SK-N-SH (cell line): ENCODE data around the gene CENPP. TPM values are rescaled to one million over a fixed set of nuclear protein-coding genes. Genes with fewer than 3 reads are reported as not detected.
A peak's percentile ranks its signal among the peaks of the same experiment; 100 is the strongest.

ENCODE experiments used
- CTCF ChIA-PET: fragments of 300-600, 350-600 bp; formaldehyde crosslinking; extraction: SDS; loops from one replicate; lab custom pipeline; 2021; lab: Yijun Ruan, JAX
- POLR2A ChIA-PET: fragments of 350-600 bp; sonication (Branson Sonifier 250); formaldehyde crosslinking; extraction: SDS; loops from one replicate; lab custom pipeline; 2020; ENCODE audit warnings: antibody characterized with exemption, inconsistent platforms; lab: Yijun Ruan, JAX
- DNase-seq: peaks from one replicate; pipeline ENCODE4 v3.0.0; 2012
- H2AFZ ChIP-seq: fragments of 200-600 bp; sonication (generic); 2 replicates; pipeline ENCODE4 v1.8.1; 2016; ENCODE audit warnings: antibody characterized with exemption, mild to moderate bottlenecking, low read depth
- H3F3A ChIP-seq: fragments of 200-600 bp; sonication (generic); replicated peaks from 2 replicates; pipeline ENCODE3; 2016; ENCODE audit warnings: antibody characterized with exemption, mild to moderate bottlenecking; ENCODE audit not compliant: insufficient read depth
- H3K27ac ChIP-seq, 2 experiments: fragments of 200-500 bp in 1 of 2; fragments of 200-600 bp in 1 of 2; sonication (Bioruptor generic) in 1 of 2; sonication (generic), shearing (Covaris generic) in 1 of 2; 2 replicates each; pipeline versions ENCODE4 v1.5.1 to v1.6.1; 2014 to 2016; ENCODE audit warnings: low read depth in 2 of 2, inconsistent platforms in 1 of 2, low read length in 1 of 2, mild to moderate bottlenecking in 1 of 2, mixed read lengths in 1 of 2
- H3K27me3 ChIP-seq: fragments of 200-600 bp; sonication (generic), shearing (Covaris generic); 2 replicates; pipeline ENCODE4 v1.6.1; 2016; ENCODE audit warnings: mixed run types; ENCODE audit not compliant: insufficient read depth
- H3K36me3 ChIP-seq, 2 experiments: fragments of 200-500 bp in 1 of 2; fragments of 200-600 bp in 1 of 2; sonication (Bioruptor generic) in 1 of 2; sonication (generic) in 1 of 2; replicated peaks in 1 of 2; 2 replicates each; pipeline versions ENCODE3 to v1.5.1; 2014 to 2016; ENCODE audit warnings: low read length in 1 of 2, mild to moderate bottlenecking in 1 of 2; ENCODE audit not compliant: insufficient read depth in 2 of 2, control insufficient read depth in 1 of 2
- H3K4me1 ChIP-seq, 2 experiments: fragments of 200-500 bp in 1 of 2; fragments of 200-600 bp in 1 of 2; sonication (Bioruptor generic) in 1 of 2; sonication (generic), shearing (Covaris generic) in 1 of 2; 2 replicates each; pipeline versions ENCODE4 v1.5.1 to v1.6.1; 2014 to 2016; ENCODE audit warnings: low read depth in 1 of 2, low read length in 1 of 2, mixed run types in 1 of 2; ENCODE audit not compliant: insufficient read depth in 2 of 2, control insufficient read depth in 1 of 2
- H3K4me2 ChIP-seq: fragments of 200-600 bp; sonication (generic), shearing (Covaris generic); 2 replicates; pipeline ENCODE4 v1.6.1; 2017; ENCODE audit warnings: mixed run types
- H3K4me3 ChIP-seq, 2 experiments: fragments of 200-500 bp in 1 of 2; fragments of 200-600 bp in 1 of 2; sonication (Bioruptor generic) in 1 of 2; sonication (generic), shearing (Covaris generic) in 1 of 2; 2 replicates each; pipeline versions ENCODE4 v1.5.1 to v1.8.1; 2014 to 2016; ENCODE audit warnings: low read depth in 2 of 2, inconsistent platforms in 1 of 2, low read length in 1 of 2, mild to moderate bottlenecking in 1 of 2, mixed read lengths in 1 of 2, moderate library complexity in 1 of 2
- H3K79me2 ChIP-seq: fragments of 200-600 bp; sonication (generic); 2 replicates; pipeline ENCODE4 v1.8.1; 2017; ENCODE audit warnings: mild to moderate bottlenecking; ENCODE audit not compliant: insufficient read depth
- H3K9ac ChIP-seq: fragments of 200-600 bp; sonication (generic); 2 replicates; pipeline ENCODE4 v1.6.1; 2017; ENCODE audit warnings: mixed run types
- H3K9me2 ChIP-seq: fragments of 200-600 bp; sonication (generic); 2 replicates; pipeline ENCODE4 v1.6.1; 2017; ENCODE audit warnings: mixed run types
- H3K9me3 ChIP-seq: fragments of 200-600 bp; sonication (generic); 2 replicates; pipeline ENCODE4 v1.6.1; 2017; ENCODE audit warnings: mixed run types, mild to moderate bottlenecking, moderate library complexity
- H4K20me1 ChIP-seq: fragments of 200-600 bp; sonication (generic); 2 replicates; pipeline ENCODE4 v1.6.1; 2017; ENCODE audit warnings: mild to moderate bottlenecking, mixed run types; ENCODE audit not compliant: insufficient read depth
- ELF1 ChIP-seq: IDR thresholded peaks from 2 replicates; pipeline ENCODE4 v1.4.0; 2012
- EP300 ChIP-seq, 2 experiments: IDR thresholded peaks; 2 replicates each; pipeline versions ENCODE4 v1.4.0 to v1.6.1; 2012; ENCODE audit warnings: borderline replicate concordance in 1 of 2, low read depth in 1 of 2, low read length in 1 of 2
- FOSL2 ChIP-seq: IDR thresholded peaks from 2 replicates; pipeline ENCODE4 v1.4.0; 2012; ENCODE audit warnings: low read depth, mild to moderate bottlenecking, moderate library complexity, borderline replicate concordance
- FOXJ3 ChIP-seq: sonication (generic); formaldehyde crosslinking; IDR thresholded peaks from 2 replicates; pipeline ENCODE4 v1.5.1; 2020; ENCODE audit warnings: mild to moderate bottlenecking, missing genetic modification reagents
- GABPA ChIP-seq: IDR thresholded peaks from 2 replicates; pipeline ENCODE4 v1.4.0; 2012; ENCODE audit warnings: low read depth, mild to moderate bottlenecking
- GATA2 ChIP-seq: sonication (generic); formaldehyde crosslinking; IDR thresholded peaks from 2 replicates; pipeline ENCODE4 v1.5.0; 2020; ENCODE audit warnings: mild to moderate bottlenecking, missing genetic modification reagents
- JUND ChIP-seq: IDR thresholded peaks from 2 replicates; pipeline ENCODE4 v1.4.0; 2012
- MEF2A ChIP-seq: IDR thresholded peaks from 2 replicates; pipeline ENCODE4 v1.4.0; 2012; ENCODE audit warnings: low read depth, borderline replicate concordance
- NFIC ChIP-seq: IDR thresholded peaks from 2 replicates; pipeline ENCODE4 v1.4.0; 2012; ENCODE audit warnings: borderline replicate concordance
- NRF1 ChIP-seq: IDR thresholded peaks from 2 replicates; pipeline ENCODE4 v1.6.1; 2012; ENCODE audit warnings: low read depth, mild to moderate bottlenecking, low read length
- POLR2AphosphoS5 ChIP-seq: IDR thresholded peaks from 2 replicates; pipeline ENCODE4 v1.6.1; 2012; ENCODE audit warnings: low read depth, low read length
- RAD21 ChIP-seq: IDR thresholded peaks from 2 replicates; pipeline ENCODE4 v1.6.1; 2012; ENCODE audit warnings: mild to moderate bottlenecking, low read length
- RCOR1 ChIP-seq: fragments of 150-350 bp; IDR thresholded peaks from 2 replicates; pipeline ENCODE4 v1.6.1; 2017; ENCODE audit warnings: antibody characterized with exemption, low read length
- RXRA ChIP-seq: IDR thresholded peaks from 2 replicates; pipeline ENCODE4 v1.4.0; 2012; ENCODE audit warnings: low read depth, mild to moderate bottlenecking, borderline replicate concordance
- SIN3A ChIP-seq: IDR thresholded peaks from 2 replicates; pipeline ENCODE4 v1.6.1; 2012; ENCODE audit warnings: low read depth, mild to moderate bottlenecking, low read length, moderate library complexity, borderline replicate concordance
- TCF12 ChIP-seq: IDR thresholded peaks from 2 replicates; pipeline ENCODE4 v1.4.0; 2012
- TEAD4 ChIP-seq: IDR thresholded peaks from 2 replicates; pipeline ENCODE4 v1.4.0; 2012; ENCODE audit warnings: mild to moderate bottlenecking, borderline replicate concordance; ENCODE audit not compliant: insufficient read depth
- WGBS: methylation state at CpG from one replicate; pipeline ENCODE4 v1.1.6; 2017; ENCODE audit warnings: low lambda C conversion rate; 5-methylcytosine and 5-hydroxymethylcytosine counted together
- polyA plus RNA-seq, 3 experiments: library from polyadenylated mRNA; depleted of rRNA; stranded (reverse); fragments of >200 nt; gene quantifications; 2 replicates each; pipeline ENCODE4 v1.2.3, GENCODE V29; 2012
- TF ChIP-seq, protein P1 (sequence below): IDR thresholded peaks from 2 replicates; pipeline ENCODE4; 2012
- TF ChIP-seq, protein P2 (sequence below): fragments of 150-350 bp; IDR thresholded peaks from 2 replicates; pipeline ENCODE4 v1.6.1; 2016; ENCODE audit warnings: mild to moderate bottlenecking, low read depth, low read length
- TF ChIP-seq, protein P3 (sequence below): fragments of 200-600 bp; sonication (generic); IDR thresholded peaks from 2 replicates; pipeline ENCODE4 v1.6.1; 2017; ENCODE audit warnings: antibody characterized with exemption, mild to moderate bottlenecking, moderate library complexity
- TF ChIP-seq, protein P4 (sequence below): IDR thresholded peaks from 2 replicates; pipeline ENCODE4 v1.6.1; 2012; ENCODE audit warnings: mild to moderate bottlenecking, low read depth, low read length, moderate library complexity
- TF ChIP-seq, protein P5 (sequence below): IDR thresholded peaks from 2 replicates; pipeline ENCODE4 v1.4.0; 2012; ENCODE audit warnings: low read depth
- TF ChIP-seq, protein P6 (sequence below): IDR thresholded peaks from 2 replicates; pipeline ENCODE4 v1.4.0; 2012; ENCODE audit warnings: low read depth, borderline replicate concordance
- TF ChIP-seq, protein P7 (sequence below): IDR thresholded peaks from 2 replicates; pipeline ENCODE4 v1.4.0; 2012; ENCODE audit warnings: low read depth, borderline replicate concordance

Gene CENPP
- polyA plus RNA-seq, 1 of the 3 experiments (the other 2 are of a cell fraction): 1.3 TPM

DNA sequence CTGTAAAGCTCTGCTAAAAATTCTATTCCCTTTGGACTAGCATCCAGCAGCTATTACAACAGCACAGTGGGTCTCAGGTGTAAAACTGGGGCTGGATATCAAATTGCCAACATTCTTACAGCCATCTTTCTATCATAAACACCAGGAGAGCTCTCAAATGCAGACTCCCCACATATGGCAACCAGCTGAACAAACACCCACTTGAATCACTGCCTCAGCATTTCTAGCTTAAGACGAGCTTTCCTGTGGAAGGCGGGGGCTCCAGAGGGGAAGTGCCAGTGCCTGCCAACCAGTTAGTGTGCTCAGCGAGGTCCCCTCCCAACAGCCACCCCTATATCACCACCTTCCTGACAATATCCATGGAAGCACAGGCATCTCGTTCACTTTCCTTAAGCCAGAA, 282.0 kb downstream of the CENPP start:
- Histone ChIP-seq H3K4me2 (peak overlapping the region; percentile 14; the same call in 1 of the 2 replicates), H4K20me1 (no peaks in the 10 kb centered on the region), H3K27ac (peak overlapping the region; percentile 7 to 64; a peak in 3 of 4 replicates), H3F3A (no peaks in the 10 kb centered on the region), H3K9ac (no peak overlapping the region), H2AFZ (no peak overlapping the region), H3K4me1 (peaks cover 5 to 25% of the 10 kb centered on the region in 2 experiments), H3K79me2 (no peaks in the 10 kb centered on the region), H3K36me3 (peaks cover 0 to 17% of the 10 kb centered on the region in 2 experiments), H3K4me3 (no peak overlapping the region), H3K9me3 (peaks cover 4% of the 10 kb centered on the region; the same call in 1 of the 2 replicates), H3K27me3 (no peaks in the 10 kb centered on the region), H3K9me2 (no peaks in the 10 kb centered on the region)
- 22% methylated on average over 4 of the region's 4 CpGs for WGBS
- ChIA-PET CTCF (interaction anchor here (1.1 to 2.8 kb wide), 4 partner anchors 18 to 106 kb away, joined by 3 to 16 read pairs (median 5); no protein-coding TSS in a partner anchor), POLR2A (interaction anchor here (1.2 kb wide), 1 partner anchor 21 kb away, joined by 3 read pairs; no protein-coding TSS in a partner anchor)
- DNase-seq: peak; percentile 82
- TF ChIP-seq FOSL2 (no peak; the same call in 1 of the 2 replicates), RAD21 (no peak), TCF12 (peak; percentile 99), RXRA (no peak), TEAD4 (no peak), ELF1 (no peak; the same call in 1 of the 2 replicates), GATA2 (no peak), MEF2A (no peak), GABPA (no peak), SIN3A (no peak), RCOR1 (peak; percentile 70), JUND (no peak), NFIC (peak; percentile 55; the same call in 1 of the 2 replicates), EP300 (IDR thresholded peaks at IDR 0.05; ENCODE audit: borderline replicate concordance in 1 of 2, low read depth in 1 of 2, low read length in 1 of 2) (peak in 1 of 2 experiments; percentile 31; a peak in 1 of 4 replicates), FOXJ3 (CRISPR knock-in tag) (no peak), NRF1 (no peak), POLR2AphosphoS5 (peak; percentile 71)
- TF ChIP-seq, protein P1, sequence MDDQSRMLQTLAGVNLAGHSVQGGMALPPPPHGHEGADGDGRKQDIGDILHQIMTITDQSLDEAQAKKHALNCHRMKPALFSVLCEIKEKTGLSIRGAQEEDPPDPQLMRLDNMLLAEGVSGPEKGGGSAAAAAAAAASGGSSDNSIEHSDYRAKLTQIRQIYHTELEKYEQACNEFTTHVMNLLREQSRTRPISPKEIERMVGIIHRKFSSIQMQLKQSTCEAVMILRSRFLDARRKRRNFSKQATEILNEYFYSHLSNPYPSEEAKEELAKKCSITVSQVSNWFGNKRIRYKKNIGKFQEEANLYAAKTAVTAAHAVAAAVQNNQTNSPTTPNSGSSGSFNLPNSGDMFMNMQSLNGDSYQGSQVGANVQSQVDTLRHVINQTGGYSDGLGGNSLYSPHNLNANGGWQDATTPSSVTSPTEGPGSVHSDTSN: peak; percentile 68
- TF ChIP-seq, protein P2, sequence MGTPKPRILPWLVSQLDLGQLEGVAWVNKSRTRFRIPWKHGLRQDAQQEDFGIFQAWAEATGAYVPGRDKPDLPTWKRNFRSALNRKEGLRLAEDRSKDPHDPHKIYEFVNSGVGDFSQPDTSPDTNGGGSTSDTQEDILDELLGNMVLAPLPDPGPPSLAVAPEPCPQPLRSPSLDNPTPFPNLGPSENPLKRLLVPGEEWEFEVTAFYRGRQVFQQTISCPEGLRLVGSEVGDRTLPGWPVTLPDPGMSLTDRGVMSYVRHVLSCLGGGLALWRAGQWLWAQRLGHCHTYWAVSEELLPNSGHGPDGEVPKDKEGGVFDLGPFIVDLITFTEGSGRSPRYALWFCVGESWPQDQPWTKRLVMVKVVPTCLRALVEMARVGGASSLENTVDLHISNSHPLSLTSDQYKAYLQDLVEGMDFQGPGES: no peak
- TF ChIP-seq, protein P3, sequence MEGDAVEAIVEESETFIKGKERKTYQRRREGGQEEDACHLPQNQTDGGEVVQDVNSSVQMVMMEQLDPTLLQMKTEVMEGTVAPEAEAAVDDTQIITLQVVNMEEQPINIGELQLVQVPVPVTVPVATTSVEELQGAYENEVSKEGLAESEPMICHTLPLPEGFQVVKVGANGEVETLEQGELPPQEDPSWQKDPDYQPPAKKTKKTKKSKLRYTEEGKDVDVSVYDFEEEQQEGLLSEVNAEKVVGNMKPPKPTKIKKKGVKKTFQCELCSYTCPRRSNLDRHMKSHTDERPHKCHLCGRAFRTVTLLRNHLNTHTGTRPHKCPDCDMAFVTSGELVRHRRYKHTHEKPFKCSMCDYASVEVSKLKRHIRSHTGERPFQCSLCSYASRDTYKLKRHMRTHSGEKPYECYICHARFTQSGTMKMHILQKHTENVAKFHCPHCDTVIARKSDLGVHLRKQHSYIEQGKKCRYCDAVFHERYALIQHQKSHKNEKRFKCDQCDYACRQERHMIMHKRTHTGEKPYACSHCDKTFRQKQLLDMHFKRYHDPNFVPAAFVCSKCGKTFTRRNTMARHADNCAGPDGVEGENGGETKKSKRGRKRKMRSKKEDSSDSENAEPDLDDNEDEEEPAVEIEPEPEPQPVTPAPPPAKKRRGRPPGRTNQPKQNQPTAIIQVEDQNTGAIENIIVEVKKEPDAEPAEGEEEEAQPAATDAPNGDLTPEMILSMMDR: no peak
- TF ChIP-seq, protein P4, sequence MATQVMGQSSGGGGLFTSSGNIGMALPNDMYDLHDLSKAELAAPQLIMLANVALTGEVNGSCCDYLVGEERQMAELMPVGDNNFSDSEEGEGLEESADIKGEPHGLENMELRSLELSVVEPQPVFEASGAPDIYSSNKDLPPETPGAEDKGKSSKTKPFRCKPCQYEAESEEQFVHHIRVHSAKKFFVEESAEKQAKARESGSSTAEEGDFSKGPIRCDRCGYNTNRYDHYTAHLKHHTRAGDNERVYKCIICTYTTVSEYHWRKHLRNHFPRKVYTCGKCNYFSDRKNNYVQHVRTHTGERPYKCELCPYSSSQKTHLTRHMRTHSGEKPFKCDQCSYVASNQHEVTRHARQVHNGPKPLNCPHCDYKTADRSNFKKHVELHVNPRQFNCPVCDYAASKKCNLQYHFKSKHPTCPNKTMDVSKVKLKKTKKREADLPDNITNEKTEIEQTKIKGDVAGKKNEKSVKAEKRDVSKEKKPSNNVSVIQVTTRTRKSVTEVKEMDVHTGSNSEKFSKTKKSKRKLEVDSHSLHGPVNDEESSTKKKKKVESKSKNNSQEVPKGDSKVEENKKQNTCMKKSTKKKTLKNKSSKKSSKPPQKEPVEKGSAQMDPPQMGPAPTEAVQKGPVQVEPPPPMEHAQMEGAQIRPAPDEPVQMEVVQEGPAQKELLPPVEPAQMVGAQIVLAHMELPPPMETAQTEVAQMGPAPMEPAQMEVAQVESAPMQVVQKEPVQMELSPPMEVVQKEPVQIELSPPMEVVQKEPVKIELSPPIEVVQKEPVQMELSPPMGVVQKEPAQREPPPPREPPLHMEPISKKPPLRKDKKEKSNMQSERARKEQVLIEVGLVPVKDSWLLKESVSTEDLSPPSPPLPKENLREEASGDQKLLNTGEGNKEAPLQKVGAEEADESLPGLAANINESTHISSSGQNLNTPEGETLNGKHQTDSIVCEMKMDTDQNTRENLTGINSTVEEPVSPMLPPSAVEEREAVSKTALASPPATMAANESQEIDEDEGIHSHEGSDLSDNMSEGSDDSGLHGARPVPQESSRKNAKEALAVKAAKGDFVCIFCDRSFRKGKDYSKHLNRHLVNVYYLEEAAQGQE: no peak
- TF ChIP-seq, protein P5, sequence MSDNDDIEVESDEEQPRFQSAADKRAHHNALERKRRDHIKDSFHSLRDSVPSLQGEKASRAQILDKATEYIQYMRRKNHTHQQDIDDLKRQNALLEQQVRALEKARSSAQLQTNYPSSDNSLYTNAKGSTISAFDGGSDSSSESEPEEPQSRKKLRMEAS: 0 out of 2 replicates have a peak, but pooled peaks have one; percentile 27
- TF ChIP-seq, protein P6, sequence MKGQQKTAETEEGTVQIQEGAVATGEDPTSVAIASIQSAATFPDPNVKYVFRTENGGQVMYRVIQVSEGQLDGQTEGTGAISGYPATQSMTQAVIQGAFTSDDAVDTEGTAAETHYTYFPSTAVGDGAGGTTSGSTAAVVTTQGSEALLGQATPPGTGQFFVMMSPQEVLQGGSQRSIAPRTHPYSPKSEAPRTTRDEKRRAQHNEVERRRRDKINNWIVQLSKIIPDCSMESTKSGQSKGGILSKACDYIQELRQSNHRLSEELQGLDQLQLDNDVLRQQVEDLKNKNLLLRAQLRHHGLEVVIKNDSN: no peak
- TF ChIP-seq, protein P7, sequence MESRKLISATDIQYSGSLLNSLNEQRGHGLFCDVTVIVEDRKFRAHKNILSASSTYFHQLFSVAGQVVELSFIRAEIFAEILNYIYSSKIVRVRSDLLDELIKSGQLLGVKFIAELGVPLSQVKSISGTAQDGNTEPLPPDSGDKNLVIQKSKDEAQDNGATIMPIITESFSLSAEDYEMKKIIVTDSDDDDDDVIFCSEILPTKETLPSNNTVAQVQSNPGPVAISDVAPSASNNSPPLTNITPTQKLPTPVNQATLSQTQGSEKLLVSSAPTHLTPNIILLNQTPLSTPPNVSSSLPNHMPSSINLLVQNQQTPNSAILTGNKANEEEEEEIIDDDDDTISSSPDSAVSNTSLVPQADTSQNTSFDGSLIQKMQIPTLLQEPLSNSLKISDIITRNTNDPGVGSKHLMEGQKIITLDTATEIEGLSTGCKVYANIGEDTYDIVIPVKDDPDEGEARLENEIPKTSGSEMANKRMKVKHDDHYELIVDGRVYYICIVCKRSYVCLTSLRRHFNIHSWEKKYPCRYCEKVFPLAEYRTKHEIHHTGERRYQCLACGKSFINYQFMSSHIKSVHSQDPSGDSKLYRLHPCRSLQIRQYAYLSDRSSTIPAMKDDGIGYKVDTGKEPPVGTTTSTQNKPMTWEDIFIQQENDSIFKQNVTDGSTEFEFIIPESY: no peak
